AG04449 (cell line): ENCODE results near the gene IL3.

Source experiments
- CTCF ChIA-PET: fragments of 350-600 bp; formaldehyde crosslinking; extraction: SDS; loops from one replicate; lab custom pipeline; 2021; ENCODE audit warnings: antibody characterized with exemption; lab: Yijun Ruan, JAX
- POLR2A ChIA-PET: fragments of 400-600, 350-600 bp; formaldehyde crosslinking; extraction: SDS; loops from one replicate; lab custom pipeline; 2020; ENCODE audit warnings: antibody characterized with exemption, inconsistent platforms; lab: Yijun Ruan, JAX
- DNase-seq: peaks from one replicate; pipeline ENCODE4 v3.0.0-alpha.2; 2010; ENCODE audit warnings: low read depth, low spot score
- H3K4me3 ChIP-seq: 2 replicates; pipeline ENCODE4 v1.5.1; 2011; ENCODE audit warnings: low read depth, mild to moderate bottlenecking, control low read depth, low read length
- TF ChIP-seq, protein P1 (sequence below): IDR thresholded peaks from one replicate; pipeline ENCODE4 v1.5.1; 2011; ENCODE audit warnings: mild to moderate bottlenecking, moderate library complexity, low read length, control low read depth, inconsistent platforms; ENCODE audit not compliant: insufficient read depth; ENCODE audit errors: missing control alignments

IL3 gene

DNA sequence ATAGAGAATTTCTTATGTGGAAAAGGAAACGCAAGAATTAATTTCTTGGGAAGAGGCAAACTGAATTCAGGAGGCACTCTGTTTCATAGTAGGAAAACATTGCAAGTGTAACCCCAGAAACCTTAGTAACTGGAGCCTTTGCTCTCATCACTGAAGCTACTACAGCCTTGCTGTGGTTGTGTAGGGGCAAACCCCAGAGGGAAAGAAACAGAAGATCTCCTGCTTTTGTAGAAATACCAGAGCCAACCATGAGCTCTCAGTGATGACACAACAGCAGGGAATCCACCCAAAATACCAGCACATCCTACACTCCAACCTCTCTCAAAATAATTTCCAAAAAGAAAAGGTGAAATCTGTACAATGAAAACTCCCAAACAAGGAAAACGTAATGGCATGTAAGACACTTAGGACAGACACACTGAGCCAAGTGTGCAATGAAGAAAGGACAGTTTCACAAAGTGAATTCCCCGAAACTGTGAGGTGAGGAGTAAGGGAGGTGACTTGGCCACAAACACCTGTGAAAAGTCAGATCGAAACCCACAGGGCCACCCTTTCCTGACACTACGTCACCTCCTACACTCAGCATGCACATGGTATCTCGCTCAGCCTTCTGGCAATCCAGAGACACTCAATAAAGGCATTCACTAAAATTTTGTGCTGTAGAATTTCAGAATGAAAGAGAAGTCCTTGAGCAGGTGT, 40.4 kb upstream of the IL3 start:
- POLR2A ChIA-PET: no interaction called here
- CTCF ChIA-PET: interaction anchor here (1.1 kb wide), 1 partner anchor 431 kb away, joined by 4 read pairs; no protein-coding TSS in a partner anchor
- no peak for DNase-seq
- TF ChIP-seq, protein P1, sequence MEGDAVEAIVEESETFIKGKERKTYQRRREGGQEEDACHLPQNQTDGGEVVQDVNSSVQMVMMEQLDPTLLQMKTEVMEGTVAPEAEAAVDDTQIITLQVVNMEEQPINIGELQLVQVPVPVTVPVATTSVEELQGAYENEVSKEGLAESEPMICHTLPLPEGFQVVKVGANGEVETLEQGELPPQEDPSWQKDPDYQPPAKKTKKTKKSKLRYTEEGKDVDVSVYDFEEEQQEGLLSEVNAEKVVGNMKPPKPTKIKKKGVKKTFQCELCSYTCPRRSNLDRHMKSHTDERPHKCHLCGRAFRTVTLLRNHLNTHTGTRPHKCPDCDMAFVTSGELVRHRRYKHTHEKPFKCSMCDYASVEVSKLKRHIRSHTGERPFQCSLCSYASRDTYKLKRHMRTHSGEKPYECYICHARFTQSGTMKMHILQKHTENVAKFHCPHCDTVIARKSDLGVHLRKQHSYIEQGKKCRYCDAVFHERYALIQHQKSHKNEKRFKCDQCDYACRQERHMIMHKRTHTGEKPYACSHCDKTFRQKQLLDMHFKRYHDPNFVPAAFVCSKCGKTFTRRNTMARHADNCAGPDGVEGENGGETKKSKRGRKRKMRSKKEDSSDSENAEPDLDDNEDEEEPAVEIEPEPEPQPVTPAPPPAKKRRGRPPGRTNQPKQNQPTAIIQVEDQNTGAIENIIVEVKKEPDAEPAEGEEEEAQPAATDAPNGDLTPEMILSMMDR: no peak
- no peak overlapping the region for H3K4me3 ChIP-seq

DNA sequence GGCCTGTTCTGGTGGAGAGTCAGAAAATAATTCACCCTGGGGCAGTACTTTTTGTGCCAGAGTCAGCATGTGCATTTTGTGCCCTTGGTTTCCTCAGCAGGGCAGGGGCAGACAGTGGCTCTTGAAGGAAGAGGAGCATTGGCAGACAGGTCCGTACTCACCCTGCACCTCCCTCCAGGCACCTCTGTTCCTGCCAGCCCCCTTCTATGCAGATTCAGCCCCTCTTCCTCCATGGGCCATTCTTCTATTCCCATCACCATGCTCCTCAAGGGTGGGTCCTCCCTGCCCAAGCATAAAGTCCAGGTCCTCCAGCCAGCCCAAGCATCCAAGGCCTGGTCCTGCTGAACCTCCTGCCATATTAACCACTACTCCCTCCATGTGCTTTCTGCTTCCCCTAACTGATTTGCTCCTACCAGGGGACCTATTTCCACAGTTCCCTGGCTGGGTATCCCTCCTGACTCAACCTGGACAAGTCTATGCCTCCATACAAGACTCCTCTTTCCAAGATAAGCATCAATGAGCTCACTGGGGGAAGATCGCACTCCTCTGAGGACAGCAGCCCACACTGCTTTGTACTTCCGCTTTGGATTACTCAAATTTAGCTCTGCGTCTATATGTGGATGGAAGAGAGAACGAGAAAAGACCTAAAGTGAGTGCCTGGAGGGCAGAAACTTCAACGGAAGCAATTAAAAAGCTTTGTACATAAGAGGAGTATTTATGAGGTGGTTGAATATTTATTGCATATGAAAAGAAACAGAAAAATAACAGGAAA, 39.7 kb upstream of the IL3 start:
- H3K4me3 ChIP-seq: no peak overlapping the region
- no peak for DNase-seq
- TF ChIP-seq, protein P1: no peak
- POLR2A ChIA-PET: no interaction called here
- CTCF ChIA-PET: interaction anchor here (1.3 to 1.4 kb wide), 3 partner anchors 8 to 44 kb away, joined by 3 to 5 read pairs (median 4); no protein-coding TSS in a partner anchor

DNA sequence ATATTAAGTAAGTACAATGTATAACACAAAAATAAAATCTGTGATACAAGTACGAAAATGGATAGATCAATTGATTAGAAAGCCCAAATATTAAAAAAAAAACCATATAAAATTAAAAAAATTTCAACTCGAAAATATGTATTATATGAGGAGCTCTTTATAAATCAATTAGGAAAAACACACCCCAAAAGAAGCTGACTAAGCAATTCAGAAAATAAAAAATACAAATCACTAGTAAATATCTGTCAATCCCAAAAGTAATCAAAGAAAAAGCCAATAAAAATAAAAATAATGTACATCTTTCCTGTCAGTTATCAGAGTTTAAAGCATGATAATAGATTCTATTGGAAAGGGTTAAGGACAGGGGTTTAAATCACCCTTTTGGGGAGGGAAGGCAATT, 38.8 kb upstream of the IL3 start:
- H3K4me3 ChIP-seq: no peak overlapping the region
- no peak for DNase-seq
- TF ChIP-seq, protein P1: no peak
- POLR2A ChIA-PET: no interaction called here
- CTCF ChIA-PET: interaction anchor here (0.6 to 1.4 kb wide), 5 partner anchors 9 to 148 kb away, joined by 3 to 5 read pairs (median 4); no protein-coding TSS in a partner anchor

DNA sequence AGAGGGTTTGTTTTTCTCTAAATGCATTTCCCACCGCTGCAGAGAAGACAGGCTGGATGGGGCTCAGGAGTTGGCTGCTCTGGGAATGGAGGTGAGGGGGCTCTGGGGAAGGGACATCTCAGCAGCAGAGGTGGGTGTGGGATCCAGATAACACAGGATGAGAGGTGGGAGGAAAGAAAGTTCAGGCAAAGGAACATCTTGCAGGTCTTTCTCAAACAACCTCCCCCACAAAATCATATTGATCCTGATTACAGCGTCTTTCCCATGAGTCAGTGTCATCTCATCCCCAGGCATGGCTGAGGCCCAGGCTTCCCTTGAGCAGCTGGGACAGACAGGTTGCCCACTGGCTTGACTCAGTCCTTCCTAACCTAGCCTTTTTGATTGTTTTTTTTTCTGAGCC, 37.7 kb upstream of the IL3 start:
- CTCF ChIA-PET: no interaction called here
- H3K4me3 ChIP-seq: no peak overlapping the region
- TF ChIP-seq, protein P1: no peak
- DNase-seq: no peak
- POLR2A ChIA-PET: no interaction called here

DNA sequence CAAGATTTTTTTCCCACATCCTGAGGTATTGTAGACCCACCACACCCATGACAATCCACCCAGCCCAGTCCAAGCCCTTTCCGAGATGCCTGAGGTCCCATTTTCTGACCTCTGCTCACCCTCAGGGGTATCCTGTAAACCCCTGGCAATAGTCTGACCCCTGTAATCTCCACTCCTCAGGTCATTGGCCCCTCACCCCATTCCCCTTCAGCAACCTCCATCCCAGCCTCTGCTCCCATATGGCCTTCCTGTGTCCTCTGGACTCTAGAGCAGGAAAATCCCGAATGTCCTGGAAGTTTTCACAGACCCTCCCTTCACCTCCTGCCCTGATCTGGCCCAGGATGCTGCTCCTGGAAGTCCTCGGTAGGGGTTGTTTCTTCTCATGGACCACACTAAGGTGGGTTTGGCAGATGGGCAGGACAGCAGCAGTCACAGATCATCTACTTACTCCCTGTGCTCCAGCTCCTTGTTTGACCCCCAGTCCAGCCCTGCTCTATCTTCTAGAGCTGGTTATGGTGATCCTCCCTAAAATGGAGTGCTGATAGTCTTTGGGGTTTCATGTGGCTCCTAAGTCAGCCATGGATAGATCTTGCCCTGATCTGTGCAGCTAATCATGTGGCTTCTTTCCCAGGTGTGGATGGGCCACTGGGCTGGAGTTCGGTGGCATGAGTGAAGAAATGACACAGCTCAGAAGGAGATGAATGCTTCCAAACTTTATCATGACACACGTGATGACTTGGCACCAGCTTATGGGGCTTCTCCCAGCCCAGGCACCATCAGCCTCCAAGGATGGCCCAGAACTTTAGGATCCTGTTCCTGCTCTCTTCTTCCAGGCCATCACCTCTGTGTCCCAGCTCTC, 37.0 kb upstream of the IL3 start:
- POLR2A ChIA-PET: no interaction called here
- DNase-seq: no peak
- CTCF ChIA-PET: interaction anchor here (1.0 to 1.5 kb wide), 3 partner anchors 14 to 40 kb away, joined by 3 read pairs; partner anchors contain the start of gene IL3
- H3K4me3 ChIP-seq: no peak overlapping the region
- TF ChIP-seq, protein P1: no peak
